ENCODE data around the gene THAP8.

THAP8 gene

DNA sequence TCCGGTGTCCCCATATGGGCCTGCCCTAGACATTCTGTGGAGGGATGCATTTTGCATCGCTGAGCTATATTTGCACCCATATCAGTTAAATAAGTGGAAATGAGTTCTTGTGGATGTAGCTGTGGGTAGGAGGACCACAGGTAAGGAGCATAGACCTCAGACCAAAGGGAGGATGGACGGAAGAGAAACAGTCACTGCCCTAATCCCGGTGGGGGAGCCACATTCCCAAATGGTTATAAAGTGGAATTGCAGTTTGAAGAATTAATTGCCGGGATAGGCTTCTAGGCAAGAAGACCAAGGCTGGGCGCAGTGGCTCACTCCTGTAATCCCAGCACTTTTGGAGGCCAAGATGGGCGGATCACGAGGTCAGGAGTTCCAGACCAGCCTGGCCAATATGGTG lies 57.3 kb downstream of the THAP8 start:
- H3K27ac Mint-ChIP-seq: peak overlapping the region; percentile 86
- H3K4me1 Mint-ChIP-seq (ENCODE audit: low read depth): peaks cover 38% of the 10 kb centered on the region
- H3K4me3 Mint-ChIP-seq: peak overlapping the region; percentile 92
- H3K9me3 Mint-ChIP-seq: no peaks in the 10 kb centered on the region
- peaks cover 26% of the 10 kb centered on the region for H3K36me3 Mint-ChIP-seq (ENCODE audit: low read depth)
- no peaks in the 10 kb centered on the region for H3K27me3 Mint-ChIP-seq

DNA sequence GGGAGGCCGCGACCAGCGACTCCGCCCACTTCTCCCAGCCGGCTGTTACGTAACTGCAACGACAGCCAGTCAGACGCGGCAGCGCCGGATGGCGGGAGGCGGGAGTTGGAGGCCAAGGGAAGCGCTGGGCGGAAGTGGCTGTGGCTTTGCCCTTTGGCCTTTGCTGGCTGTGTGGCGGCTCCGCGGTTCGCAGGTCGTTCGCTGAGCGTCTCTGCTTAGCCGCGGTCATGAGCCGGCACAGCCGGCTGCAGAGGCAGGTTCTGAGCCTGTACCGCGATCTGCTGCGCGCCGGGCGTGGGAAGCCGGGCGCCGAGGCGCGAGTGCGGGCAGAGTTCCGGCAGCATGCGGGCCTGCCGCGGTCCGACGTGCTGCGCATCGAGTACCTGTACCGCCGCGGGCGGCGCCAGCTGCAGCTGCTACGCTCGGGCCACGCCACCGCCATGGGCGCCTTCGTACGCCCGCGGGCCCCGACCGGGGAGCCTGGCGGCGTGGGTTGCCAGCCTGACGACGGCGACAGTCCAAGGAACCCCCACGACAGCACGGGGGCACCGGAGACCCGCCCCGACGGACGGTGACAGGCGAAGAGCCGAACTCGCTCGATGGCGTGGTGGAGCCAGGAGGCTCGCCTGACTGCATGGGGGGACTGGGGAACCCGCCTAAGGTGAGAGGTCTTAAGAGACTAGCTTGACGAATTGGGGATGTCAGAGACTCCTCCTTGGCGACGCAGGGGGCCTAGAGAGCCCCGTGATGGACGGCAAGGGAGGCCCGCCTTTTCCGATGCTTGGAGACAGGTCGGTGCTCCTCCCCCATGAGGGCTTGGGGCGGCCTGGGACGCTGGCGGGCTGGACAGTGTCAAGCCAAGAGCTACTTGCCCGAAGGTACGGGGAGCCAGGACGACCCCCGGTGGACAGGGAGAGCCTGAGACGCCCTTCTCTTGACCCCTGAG lies 58.8 kb downstream of the THAP8 start, which contains the start of gene SDHAF1:
SDHAF1 (plus strand) TSS at position 141 of the 946 bp plus-strand sequence; CDS start at position 228, 87 bp downstream.
- H3K27ac Mint-ChIP-seq: peak within 1 kb of the TSS; percentile 89
- H3K36me3 Mint-ChIP-seq (ENCODE audit: low read depth): peaks cover 17% of the 10 kb centered on the region
- no peaks in the 10 kb centered on the region for H3K27me3 Mint-ChIP-seq
- peak within 1 kb of the TSS; percentile 92 for H3K4me3 Mint-ChIP-seq
- no peaks in the 10 kb centered on the region for H3K9me3 Mint-ChIP-seq
- peaks cover 33% of the 10 kb centered on the region for H3K4me1 Mint-ChIP-seq (ENCODE audit: low read depth)

DNA sequence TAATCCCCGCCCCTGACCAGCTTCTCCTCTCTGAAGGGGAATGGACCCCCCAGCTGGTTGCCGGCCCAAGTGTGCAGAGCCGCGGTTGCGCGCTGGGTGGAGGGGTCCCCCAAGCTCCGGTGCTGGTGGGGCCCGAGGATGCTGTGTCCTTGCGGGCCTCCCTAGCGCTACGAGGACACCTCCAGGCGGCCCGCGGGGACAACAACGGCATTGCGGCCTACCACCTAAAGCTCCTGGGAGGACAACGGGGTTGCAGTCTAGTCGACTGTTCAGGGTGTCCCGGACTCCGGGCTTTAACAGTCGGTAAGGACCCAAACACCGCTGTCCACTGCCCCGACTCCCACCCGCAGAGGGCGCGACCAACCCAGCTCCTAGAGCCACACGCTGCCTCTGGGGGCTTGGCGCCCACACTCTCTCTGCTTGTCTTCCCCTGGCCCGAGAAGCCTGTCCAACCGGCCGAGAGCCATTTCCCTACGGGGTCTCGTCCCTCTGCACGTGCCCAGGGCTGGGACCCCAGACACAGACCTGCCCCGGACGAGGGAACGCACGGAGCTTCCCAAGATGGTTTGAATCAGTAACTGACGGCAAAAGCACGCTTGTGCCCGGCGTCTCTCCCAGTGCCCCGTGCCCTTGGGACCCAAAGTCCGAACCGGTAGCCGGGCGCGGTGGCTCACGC lies 60.0 kb downstream of the THAP8 start:
- H3K9me3 Mint-ChIP-seq: no peaks in the 10 kb centered on the region
- H3K4me1 Mint-ChIP-seq (ENCODE audit: low read depth): peaks cover 30% of the 10 kb centered on the region
- H3K27ac Mint-ChIP-seq: peak overlapping the region; percentile 65
- H3K4me3 Mint-ChIP-seq: peak overlapping the region; percentile 88
- H3K36me3 Mint-ChIP-seq (ENCODE audit: low read depth): peaks cover 17% of the 10 kb centered on the region
- peaks cover under 1% of the 10 kb centered on the region for H3K27me3 Mint-ChIP-seq

DNA sequence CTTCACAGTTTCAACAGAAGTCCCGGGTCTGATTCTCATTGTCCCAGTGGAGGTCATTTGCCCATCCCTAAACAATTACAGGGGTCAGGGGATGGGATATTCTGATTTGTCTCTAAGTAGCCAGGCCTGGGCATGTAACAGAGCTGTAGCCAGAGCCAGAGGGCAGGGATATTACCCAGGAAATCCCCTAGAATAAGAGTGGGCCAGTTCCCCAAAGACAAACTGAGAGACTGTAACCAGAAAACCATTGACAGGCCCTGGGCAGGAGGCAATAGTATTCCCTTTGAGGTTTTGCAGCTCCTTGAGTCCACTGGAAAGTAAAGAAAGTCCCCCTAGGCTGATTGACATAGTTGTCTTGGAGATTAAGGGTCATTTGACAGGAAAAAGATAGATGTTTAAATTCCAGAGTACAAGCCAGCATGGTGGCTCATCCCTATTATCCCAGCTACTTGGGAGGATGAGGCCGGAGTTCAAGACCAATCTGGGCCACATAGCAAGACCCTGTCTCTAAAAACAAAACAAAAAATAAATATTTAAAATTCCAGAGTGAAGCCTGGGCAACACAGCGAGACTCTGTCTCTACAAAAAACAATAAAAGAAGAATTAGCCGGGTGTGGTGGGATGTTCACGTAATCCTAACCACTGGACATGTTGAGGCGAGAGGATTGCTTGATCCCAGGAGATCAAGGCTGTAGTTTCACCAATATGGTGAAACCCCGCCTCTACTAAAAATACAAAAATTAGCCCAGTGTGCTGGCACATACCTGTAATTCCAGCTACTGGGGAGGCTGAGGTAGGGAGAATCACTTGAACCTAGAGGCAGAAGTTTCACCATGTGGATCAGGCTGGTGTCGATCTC lies 60.9 kb downstream of the THAP8 start:
- Mint-ChIP-seq H3K27me3 (peaks cover 10% of the 10 kb centered on the region), H3K36me3 (ENCODE audit: low read depth) (peaks cover 17% of the 10 kb centered on the region), H3K4me1 (ENCODE audit: low read depth) (peaks cover 30% of the 10 kb centered on the region), H3K4me3 (no peak overlapping the region), H3K27ac (no peak overlapping the region), H3K9me3 (no peaks in the 10 kb centered on the region)

DNA sequence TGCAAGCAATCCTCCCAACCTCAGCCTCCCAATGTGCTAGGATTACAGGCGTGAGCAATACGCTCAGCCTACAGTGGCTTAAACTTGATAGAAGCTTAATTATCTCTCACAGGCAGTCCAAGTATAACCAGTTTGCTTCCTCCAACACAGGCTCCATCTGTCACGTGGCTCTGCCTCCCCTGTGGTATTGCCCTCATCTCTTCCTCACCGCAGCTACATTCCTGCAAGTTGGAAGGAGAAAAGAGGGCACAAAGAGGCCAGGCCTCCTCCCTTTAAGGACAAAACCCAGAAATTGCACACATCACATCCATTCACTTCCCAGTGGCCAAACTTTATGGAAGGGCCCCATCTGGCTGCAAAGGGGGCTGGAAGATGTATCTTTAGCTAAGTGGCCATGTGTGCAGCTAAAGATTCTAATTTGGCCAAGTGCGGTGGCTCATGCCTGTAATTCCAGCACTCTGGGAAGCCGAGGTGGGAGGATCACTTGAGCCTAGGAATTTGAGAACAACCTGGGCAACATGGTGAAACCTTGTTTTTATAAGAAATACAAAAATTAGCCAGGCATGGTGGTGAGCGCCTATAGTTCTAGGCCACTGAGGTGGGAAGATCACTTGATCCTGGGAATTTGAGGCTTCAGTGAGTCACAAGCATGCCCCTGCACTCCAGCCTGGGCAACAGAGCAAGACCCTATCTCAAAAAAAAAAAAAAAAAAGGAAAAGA lies 62.2 kb downstream of the THAP8 start:
- no peak overlapping the region for H3K27ac Mint-ChIP-seq
- peaks cover 9% of the 10 kb centered on the region for H3K36me3 Mint-ChIP-seq (ENCODE audit: low read depth)
- no peaks in the 10 kb centered on the region for H3K9me3 Mint-ChIP-seq
- peaks cover 22% of the 10 kb centered on the region for H3K4me1 Mint-ChIP-seq (ENCODE audit: low read depth)
- peaks cover 16% of the 10 kb centered on the region for H3K27me3 Mint-ChIP-seq
- no peak overlapping the region for H3K4me3 Mint-ChIP-seq

DNA sequence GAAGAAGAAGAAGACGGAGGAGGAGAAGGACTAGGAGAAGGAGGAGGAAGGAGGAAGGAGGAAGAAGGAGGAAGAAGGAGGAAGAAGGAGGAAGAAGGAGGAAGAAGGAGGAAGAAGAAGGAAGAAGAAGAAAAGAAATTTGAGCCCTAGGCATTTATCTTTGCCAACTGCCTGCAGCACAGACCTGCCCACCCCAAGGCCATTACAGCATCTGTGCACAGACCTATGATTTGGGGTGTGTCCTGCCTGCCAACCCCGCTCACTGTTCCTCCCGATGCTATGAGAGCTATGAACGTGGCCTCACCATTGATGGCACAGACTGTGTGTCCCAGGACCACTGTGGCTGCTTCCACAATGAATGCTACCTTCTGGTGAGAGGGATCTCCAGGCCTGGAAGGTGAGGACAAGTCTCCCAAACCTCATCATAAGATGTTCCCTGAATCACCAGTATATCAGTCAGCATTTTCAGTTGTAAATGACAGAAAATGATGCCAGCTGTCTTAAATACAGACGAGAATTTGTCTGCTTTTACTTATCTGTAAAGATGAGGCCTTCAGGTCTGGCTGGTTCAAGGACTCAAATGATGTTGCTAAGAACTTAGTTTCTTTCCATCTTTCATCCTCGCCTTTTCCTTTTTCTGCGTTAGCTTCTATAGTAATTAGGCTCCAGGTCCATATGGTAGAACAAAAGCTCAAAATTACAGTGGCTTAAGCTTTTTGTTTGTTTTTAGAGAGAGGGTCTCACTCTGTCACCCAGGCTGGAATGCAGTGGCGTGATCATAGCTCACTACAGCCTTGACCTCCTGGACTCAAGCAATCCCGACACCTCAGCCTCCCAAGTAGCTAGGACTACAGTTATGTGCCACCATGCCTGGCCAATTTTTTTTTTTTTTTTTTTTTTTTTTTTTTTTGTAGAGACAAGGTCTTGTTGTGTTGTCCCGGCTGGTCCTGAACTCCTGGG lies 63.0 kb downstream of the THAP8 start:
- peaks cover 22% of the 10 kb centered on the region for H3K27me3 Mint-ChIP-seq
- no peak overlapping the region for H3K4me3 Mint-ChIP-seq
- H3K9me3 Mint-ChIP-seq: no peaks in the 10 kb centered on the region
- peaks cover under 1% of the 10 kb centered on the region for H3K36me3 Mint-ChIP-seq (ENCODE audit: low read depth)
- peaks cover 20% of the 10 kb centered on the region for H3K4me1 Mint-ChIP-seq (ENCODE audit: low read depth)
- H3K27ac Mint-ChIP-seq: no peak overlapping the region

DNA sequence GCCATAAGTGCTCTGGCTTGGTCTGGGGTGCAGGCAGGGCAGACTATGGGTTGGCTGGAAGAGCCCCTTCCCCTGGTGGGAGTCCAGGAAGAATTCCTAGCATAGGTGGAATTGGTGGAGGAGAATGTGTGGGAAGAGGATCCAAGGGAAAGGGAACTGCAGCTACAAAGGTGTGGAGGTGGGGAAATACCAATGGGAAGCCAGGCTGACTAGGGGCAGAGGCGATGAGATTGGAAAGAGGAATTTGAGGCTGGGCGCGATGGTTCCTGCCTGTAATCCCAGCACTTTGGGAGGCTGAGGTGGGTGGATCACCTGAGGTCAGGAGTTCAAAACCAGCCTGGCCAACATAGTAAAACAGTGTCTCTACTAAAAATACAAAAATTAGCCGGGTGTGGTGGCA lies 63.9 kb downstream of the THAP8 start:
- Mint-ChIP-seq H3K9me3 (no peaks in the 10 kb centered on the region), H3K36me3 (ENCODE audit: low read depth) (no peaks in the 10 kb centered on the region), H3K27ac (no peak overlapping the region), H3K4me3 (no peak overlapping the region), H3K4me1 (ENCODE audit: low read depth) (peaks cover 15% of the 10 kb centered on the region), H3K27me3 (peaks cover 31% of the 10 kb centered on the region)

DNA sequence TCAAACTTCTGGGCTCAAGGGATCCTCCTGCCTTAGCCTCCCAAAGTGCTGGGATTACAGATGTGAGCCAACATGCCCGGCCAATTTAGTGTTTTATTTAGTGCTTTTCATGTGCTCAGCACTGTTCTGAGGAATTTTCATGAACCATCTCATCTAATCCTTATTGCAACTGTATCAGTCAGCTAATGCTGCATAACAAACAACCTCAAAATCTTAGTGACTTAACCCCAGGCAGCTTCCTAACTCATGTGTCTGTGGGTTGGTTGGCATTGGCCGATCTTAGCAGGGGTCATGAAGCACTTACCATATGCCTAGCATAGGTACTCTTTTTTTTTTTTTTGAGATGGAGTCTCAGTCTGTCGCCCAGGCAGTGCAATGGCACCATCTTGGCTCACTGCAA lies 65.3 kb downstream of the THAP8 start:
- Mint-ChIP-seq H3K9me3 (no peaks in the 10 kb centered on the region), H3K4me3 (no peak overlapping the region), H3K4me1 (ENCODE audit: low read depth) (peaks cover 8% of the 10 kb centered on the region), H3K27ac (no peak overlapping the region), H3K36me3 (ENCODE audit: low read depth) (no peaks in the 10 kb centered on the region), H3K27me3 (peaks cover 33% of the 10 kb centered on the region)

DNA sequence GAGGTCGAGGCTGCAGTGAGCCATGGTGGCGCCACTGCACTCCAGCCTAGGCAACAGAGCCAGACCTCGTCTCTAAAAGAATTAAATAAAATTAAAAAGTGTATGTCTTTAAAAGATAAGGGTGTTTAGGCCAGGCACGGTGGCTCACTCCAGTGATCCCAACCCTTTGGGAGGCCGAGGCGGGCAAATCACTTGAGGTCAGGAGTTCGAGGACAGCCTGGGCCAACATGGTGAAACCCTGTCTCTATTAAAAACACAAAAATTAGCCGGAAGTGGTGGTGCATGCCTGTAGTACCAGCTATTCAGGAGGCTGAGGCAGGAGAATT lies 66.6 kb downstream of the THAP8 start:
- Mint-ChIP-seq H3K9me3 (no peaks in the 10 kb centered on the region), H3K27me3 (peaks cover 33% of the 10 kb centered on the region), H3K27ac (no peak overlapping the region), H3K4me1 (ENCODE audit: low read depth) (peaks cover 8% of the 10 kb centered on the region), H3K4me3 (no peak overlapping the region), H3K36me3 (ENCODE audit: low read depth) (no peaks in the 10 kb centered on the region)

DNA sequence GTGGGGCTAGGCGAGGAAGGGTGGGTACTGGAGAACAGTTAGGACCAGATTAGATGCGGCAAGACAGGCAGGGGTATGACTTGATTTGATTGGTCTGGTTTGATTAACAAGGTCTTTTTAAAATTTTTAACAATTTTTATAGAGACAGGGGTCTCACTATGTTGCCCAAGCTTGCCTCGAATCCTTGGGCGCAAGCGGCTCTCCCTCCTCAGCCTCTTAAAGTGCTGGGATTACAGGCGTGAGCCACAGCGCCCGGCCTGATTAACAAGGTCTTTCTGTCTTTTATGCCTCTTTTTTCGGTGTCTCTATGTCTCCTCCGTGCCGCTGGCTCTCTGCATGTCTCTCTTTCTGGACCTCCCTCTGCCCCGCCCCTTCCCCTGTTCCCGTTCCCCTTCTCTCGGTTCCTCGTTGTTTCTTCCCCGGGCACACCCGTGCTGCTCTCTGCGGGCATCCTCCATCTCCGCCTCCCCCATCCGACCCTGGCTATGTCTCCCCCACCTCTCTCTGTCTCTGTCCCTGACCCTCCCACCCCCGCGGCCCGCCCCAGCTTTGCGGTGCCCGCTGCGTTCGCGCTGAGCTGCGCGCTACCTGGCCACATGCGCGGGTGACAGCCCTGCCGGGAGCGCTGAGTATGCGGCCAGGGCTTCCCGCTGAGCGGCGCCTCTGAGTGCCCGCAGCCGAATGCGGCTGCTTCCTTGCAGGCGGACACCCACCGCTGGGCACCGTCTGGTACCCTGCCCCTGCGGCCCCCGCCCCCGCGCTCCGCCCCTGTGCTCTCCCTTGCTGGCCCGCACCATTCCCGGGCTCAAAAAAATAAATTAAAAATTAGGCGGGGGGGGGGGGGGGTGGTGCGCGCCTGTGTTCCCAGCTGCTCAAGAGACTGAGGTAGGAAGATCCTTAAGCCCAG lies 67.2 kb downstream of the THAP8 start:
- no peaks in the 10 kb centered on the region for H3K9me3 Mint-ChIP-seq
- peak overlapping the region; percentile 71 for H3K4me3 Mint-ChIP-seq
- no peaks in the 10 kb centered on the region for H3K36me3 Mint-ChIP-seq (ENCODE audit: low read depth)
- no peak overlapping the region for H3K27ac Mint-ChIP-seq
- peaks cover 33% of the 10 kb centered on the region for H3K27me3 Mint-ChIP-seq
- peaks cover 8% of the 10 kb centered on the region for H3K4me1 Mint-ChIP-seq (ENCODE audit: low read depth)

DNA sequence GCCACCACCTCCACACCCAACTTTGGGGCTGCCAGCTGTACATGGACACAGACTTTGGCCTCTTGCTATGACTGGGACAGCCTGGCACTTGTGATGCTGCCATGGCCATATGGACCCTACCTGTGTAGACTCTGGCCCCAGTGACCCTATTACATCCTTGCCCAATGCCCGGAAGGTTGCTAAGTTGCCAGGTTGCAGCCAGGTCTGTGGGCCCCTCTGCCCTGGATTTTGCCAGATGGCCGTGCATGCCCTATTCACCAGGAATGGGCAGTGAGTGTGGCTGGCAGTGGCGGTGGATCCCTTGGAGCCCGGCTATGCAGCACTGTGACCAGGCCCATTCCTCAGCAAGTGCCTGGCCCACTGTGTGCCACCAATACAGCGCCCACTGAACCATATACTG lies 68.0 kb downstream of the THAP8 start:
- peak overlapping the region; percentile 40 for H3K4me3 Mint-ChIP-seq
- peaks cover 36% of the 10 kb centered on the region for H3K27me3 Mint-ChIP-seq
- peaks cover 8% of the 10 kb centered on the region for H3K4me1 Mint-ChIP-seq (ENCODE audit: low read depth)

More for the DNA sequence above, 68.0 kb downstream of the THAP8 start:
- no peaks in the 10 kb centered on the region for H3K9me3 Mint-ChIP-seq
- H3K27ac Mint-ChIP-seq: no peak overlapping the region
- no peaks in the 10 kb centered on the region for H3K36me3 Mint-ChIP-seq (ENCODE audit: low read depth)
